Left forelimb (tissue), 1 donor: Measurements from ENCODE around the gene AIFM2.
"Not testable (repeated sequence)": the region's sequence is repeated elsewhere in the genome, so short reads cannot be mapped to it uniquely, and the experiment has no call there.

Experiments used
- DNase-seq: peaks from one replicate; pipeline ENCODE4 v3.0.0-alpha.2; 2018; ENCODE audit warnings: low spot score

AIFM2 gene

DNA sequence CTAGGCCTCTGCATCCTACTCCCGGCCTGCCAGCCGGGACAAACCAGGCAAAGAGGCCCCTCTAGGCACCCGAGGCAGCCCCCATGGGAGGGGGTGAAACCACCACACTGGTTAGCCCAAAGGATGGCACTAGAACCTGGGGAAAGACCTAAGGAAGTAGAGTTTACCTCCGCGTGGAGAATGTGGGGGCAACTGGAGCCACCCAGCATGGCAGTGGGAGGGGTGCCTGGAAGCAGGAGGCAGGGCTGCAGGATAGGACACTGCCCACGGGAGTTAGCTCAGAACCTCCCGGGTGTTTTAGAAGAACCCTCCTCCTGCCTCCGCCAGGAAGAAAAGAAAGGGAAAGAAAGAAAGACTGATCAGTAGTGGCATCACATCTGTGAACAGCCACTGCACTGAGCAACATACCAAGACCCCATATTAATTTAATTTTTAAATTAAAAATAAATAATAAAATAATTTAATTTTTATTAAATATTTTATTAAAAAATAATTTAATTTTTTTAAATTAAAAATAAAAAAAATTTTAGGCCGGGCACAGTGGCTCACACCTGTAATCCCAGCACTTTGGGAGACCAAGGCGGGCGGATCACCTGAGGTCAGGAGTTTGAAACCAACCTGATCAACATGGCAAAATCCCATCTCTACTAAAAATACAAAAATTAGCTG lies 11.2 kb downstream of the AIFM2 start:
- no peak for DNase-seq

DNA sequence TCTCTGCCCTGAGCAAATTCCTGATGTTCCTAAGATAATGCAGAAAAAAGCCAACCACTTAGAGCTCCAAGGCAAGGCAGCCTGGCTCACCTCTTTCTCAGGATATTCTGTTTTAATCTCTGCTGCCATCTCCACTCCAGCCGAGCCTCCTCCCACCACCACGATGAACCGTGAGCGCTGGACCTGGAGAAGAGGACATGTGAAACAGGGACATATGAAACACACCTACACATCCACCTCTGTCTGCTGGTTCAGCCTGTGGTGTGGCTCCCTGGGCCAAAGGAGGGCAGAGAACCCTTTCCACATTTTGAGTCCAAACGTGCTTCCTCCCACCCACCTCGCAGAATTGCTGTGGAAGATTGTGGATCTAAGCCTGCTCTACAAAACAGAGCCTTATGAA lies 12.2 kb downstream of the AIFM2 start:
- no peak for DNase-seq

DNA sequence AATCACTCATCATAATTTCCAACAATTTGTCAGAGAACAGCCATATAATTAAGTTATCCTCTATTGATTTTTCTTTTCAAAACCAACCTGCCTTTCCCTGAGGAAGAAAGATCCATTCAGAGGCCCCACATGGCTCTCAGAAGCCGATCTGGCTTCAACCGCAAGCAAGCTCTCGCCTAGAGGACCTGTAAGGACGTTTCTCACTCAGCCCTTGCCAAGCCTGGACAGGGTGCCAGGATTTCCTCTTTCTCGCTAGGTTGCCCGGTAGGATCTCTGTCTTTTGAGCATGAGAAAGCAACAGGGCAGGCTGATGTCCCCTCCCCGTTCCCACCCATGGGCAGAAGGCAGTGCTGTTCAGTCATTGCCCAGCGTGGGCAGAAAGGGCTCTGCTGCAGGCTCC lies 13.0 kb downstream of the AIFM2 start:
- no peak for DNase-seq

DNA sequence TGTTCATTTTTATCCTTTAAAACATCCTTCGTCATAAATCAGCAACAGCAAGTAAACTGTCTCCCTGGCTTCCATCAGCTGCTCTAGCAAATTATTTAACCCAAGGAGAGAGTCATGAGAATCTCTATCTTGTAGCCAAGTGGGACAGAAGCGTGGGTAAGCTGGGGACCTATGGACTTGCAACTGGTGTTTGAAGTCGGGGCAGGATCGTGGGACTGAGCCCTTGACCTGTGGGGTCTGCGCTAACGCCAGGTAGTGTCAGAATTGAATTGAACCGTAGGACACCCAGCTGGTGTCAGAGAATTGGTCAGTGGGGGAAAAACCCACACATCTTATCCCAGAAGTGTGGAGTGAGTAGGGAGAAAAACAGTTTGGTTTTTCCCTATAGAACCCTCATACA lies 13.4 kb downstream of the AIFM2 start:
- no peak for DNase-seq

DNA sequence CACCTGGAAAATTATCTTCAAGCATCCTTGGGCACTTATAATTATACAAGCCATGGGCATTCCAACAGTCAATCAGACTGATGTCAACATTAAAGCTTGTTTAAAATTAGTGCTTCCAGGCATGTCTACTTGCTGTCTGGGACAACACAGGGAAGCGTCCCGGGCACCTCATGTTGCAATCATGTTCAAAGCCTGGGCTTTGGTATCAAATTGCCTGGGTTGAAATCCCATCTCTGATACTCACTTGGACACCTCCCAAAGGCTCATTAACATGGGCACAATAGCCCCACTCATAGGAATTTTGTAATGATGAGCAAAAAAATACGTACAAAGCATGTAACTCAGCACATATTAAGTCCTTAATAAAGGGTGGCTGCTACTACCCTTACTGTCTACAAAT lies 14.4 kb downstream of the AIFM2 start:
- DNase-seq, result no peak

DNA sequence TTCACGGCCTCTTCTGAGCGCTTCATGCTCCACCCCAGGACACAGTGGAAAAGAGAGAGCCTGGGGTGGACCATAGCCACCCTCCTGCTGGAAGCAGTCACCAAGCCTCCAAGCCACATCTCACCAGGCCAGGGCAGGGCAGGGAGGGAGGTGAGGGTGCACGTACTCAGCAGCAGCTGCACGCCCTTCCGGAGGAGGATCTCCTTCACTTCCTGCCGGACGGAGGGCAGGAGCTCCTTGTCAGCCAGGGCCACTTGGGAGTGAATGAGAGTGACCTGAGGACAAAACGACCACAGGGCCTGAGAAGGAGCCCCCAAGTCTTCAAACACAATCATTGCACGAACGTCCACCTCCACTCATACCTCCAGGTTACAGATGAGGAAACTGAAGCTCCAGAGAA lies 15.0 kb downstream of the AIFM2 start:
- DNase-seq, result no peak

DNA sequence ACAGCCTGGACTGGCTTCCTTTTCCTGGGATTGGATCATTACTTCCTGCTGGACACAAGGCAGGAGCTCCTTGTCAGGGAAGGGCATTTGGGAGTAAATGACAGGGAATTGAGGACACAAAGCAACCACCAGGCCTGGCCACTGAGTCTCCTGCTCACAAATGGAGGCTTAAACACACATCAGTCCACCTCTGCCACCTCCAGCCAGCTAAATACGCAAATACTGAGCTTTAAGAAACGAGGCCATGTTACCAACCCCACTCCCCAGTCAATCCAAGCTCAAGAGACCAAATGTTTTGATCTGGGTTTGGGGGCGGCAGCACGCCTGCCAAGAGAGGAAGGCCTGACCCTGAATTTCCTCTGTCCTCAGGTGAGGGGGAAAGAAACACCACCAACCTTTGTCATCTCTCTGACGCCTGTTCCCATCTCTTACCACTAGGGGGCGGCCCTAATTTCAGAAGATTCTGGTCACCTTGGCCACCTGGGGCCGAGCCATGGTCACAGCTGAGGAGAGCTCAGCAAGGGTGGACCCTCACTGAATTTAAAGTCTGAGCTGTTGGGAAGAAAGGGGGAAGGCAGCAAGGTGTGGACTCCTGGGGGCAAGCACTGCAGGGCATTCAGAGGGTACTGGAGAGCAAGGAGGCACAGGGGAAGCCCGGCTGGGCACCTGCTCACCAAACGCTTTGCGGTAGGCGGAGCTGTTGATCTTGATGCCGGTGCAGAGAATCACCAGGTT lies 16.5 kb downstream of the AIFM2 start:
- DNase-seq, result no peak

DNA sequence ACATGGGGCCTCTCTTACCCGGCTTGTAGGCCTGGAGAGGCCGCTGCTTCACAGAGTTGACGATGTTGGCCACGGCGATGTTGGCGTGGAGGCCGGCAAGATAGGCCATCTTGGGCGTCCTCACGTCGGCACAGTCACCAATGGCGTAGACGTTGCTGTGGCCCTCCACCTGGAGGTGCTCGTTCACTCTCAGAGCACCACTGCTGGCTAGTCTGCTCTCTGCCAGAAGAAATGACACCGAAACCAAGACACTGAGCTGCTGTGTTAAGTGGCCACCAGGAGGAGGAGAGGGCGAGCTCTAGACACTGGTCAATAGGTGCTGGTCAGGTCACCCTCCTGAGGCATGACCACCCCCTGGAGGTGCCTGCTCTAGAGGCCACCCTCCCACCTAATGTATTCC lies 17.7 kb downstream of the AIFM2 start:
- DNase-seq, result no peak

DNA sequence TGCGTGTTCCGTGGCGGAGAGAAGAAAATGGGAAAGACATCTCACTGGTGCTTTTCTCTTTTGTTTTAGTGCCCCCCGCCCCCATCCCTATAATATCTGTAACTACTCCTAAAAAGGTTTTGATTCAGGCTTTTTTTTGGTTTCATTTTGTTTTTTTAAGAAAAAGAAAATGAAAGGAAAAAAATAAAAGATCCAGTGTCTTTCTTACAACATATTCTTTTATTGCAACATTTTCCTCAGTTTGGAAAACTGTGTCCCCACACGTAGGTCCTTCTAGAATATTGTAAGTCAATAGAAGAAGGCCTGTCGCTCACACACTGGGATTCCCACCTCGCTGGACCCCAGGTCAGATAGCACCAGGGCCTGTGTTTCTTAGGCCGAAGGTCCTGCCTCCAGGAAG lies 20.6 kb downstream of the AIFM2 start:
- no peak for DNase-seq

DNA sequence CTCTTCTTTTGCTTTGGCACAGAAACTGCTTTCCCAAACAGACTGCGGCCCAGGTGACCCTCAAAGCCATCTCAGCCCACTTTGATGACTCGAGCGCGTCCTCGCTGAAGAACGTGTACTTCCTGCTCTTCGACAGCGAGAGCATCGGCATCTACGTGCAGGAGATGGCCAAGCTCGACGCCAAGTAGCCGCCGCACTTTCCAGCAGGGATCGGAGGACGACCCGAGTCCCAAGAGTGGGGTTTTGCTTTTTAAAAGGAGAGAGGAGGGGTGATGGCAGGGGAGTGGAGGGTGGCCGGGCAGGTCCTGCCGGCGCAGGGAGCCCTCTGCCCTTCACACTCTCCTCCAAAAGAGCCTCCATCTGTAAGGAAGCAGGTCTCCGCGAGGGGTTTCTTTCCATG lies 21.1 kb downstream of the AIFM2 start:
- DNase-seq, result no peak

DNA sequence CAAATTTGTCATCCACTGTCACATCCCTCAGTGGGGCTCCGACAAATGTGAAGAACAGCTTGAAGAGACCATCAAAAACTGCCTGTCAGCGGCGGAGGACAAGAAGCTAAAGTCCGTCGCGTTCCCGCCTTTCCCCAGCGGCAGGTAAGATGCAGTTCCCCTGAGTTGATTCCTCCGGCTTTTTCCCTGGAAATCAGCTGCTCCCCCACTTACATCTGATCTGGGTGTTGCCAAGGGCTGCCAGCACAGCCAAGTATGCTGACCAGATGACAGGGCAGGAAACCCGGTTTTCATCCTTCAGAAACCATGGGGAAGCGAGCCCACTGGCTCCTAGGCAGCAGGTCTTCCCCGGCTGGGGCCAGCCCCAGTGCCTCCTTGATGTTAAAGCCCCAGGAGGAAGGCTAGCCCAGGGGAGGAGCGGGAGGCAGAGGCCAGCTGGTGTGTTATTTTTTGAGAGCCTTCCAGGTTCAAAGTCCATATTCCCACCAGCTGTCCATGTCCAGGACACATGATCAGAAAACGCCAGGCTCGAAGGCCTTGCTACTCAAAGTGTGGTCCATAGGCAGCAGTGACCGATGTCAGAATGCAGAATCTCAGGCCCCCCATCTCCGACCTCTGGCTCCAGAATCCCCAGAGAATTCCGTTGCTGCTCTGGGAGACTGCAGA lies 23.4 kb downstream of the AIFM2 start:
- no peak for DNase-seq

DNA sequence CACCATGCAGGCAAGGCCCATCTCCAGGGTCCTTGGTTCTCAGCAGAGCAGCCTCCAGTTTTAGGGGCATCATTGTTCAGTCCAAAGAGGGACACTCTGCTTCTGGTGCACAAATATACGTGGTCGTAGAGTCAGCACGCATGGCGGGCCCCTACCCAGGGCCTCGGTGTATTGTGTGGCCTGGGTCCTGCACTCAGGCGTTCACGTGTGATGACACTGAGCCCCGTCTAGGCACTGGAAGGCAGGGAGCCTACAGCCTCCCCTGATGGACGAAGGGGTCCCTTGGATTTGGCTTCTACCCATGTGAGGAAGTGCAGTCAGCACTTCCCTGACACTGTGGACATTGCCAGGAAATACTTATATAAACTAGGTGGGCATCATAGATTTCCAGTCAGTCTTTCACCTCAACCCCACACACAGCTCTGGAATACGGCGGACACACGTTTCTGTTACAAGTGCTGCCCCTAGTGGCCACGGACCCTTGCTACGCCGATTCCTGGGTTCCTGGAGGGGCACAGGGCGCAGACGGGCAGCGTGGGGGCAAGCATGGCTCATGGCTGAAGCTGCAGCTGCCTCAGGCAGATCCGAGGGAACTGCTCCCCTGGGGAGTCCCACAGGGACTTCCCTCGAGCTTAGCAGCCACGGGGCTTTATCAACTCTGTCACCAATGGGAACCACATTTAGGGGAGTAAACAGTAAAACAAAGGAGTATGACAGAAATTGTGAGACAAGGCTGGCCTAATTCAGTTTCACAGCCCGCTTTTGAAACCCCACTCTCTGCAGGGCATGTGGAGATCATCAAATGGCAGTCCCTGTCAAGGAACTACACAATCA lies 25.4 kb downstream of the AIFM2 start:
- no peak for DNase-seq

DNA sequence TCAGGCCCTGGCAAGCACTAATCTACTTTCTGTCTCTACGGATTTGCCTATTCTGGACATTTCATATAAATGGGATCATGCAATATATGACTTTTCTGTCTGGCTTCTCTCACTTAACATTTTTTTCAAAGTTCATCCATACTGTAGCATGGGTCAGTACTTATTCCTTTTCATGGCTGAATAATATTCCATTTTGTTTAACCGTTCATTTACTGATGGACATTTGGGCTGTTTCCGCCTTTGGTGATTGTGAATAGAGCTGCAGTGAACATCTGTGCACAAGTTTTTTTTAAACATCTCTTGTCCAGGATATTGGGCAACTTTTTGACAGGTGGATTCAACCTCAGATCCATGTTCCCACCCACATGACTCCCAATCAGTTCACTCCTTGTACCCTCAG lies 31.0 kb downstream of the AIFM2 start:
- no peak for DNase-seq

DNA sequence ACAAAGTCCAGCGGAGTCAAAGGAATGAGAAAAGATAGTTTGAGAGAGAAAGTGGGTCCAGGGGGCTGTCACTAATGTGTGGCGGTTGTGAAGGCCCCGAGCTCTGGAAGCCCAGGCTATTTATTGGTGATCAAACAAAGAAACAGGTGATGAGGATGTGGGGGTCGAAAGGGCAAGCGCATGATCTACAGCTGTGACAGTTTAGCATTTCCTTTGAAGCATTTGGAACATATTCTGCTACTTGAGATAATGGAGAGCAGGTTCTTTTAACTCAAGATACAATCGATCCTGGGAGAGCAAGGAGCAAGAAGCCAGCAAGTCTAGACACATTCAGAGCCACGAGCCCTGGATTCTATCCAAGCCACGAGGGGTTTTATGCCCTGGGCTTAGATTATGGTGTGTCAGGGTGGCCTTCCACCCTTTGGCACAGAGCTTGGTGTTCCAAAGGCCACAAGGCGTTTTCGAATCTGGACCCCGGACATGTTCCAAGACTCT lies 31.5 kb downstream of the AIFM2 start:
- not testable (repeated sequence) for DNase-seq

DNA sequence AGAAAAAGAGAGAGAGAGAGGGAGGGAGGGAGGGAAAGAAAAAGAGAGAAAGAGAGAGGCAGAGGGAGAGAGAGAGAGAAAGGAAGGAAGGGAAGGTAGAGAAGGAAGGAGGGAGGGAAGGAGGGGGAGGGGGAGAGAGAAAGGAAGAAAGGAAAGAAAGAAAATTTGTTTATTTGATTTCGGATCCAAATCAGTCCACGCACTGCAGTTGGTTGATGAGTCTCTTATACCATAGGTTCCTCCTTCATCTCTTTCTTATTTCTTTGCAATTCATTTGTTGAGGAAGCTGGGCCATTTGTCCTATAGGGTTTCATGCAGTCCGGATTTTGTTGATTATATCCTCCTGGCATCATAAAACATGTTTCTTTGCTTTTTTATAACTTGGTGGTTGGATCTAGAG lies 34.4 kb downstream of the AIFM2 start:
- no peak for DNase-seq

DNA sequence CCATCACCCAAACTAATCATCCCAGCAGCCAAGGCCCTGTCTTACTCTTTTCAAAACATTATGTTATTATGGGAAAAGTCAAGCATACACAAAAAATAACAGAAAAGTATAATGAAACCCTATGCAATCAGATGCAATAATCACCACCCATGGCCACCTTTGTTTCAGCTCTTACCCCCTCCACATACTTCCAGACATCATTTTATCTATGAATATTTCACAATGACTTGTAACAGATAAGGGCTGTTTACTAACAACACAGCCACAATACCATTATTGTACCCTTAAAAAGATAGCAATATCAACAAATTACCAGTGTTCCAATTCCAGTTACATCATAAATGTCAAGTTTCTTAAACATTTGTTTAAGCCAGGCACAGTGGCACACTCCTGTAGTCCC lies 35.2 kb downstream of the AIFM2 start:
- no peak for DNase-seq

DNA sequence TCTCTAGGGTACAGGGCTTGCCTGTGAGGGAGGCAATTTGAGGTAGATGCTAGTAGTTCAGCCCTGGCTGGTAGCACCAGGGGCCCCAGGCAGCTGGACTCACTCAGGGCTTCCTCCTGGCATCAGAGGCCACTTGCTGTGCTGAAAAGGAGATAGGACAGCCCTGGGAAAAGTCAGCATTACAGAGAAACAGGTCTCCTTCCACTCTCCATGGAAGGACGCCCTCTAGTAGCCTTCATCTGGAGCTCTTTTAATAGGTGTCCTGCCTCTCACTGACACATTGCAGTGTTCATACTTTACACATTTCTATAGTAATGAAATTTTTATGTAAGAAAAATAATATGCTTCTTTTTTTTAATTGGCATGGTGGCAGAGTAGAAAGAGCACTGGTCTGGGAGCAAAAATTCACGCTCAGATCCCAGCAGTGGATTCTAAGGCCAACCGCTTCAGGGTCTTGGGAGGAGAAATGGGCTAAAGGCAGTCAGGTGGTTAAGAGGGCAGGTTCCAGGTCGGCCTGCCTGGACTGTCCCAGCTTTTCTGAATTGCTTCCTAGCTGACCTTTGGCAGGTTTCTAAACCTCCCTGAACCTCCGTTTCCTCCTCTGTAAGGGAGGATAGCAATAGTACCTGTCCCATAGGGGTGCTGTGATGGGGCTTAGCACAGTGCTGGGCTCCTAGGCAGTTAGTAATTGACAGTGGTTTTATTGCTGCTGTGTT lies 35.8 kb downstream of the AIFM2 start:
- DNase-seq, result no peak

DNA sequence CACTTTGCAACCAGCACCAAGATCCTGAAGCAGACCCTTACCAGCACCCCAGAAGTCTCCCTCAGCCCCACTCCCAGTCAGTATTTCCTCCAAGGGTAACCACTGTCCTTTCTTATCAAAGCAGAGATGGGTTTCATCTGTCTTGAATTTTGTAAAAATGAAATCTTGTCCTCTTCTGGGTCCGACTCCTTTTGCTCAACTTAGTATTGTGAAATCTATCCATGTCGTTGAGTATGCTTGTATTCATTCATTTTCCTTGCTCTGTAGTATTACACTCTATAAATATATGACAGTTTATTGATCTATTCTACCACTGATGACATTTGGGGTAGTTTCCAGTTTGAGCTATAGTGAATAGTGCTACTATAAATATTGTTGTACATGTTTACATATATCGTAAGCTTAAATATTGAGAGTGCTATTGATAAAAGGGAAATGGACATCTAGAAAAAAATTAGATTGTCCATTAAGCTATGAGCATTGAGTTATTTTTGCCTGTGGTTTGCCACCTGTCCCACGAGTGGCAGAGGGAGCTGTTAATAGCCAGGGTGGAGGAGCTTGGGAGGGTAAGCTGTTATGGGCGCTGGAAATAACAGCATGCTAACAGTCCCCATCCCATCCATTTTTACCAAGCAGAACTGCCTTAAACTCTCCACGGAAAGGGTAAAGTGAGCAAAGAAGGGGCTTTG lies 36.5 kb downstream of the AIFM2 start:
- DNase-seq, result no peak

DNA sequence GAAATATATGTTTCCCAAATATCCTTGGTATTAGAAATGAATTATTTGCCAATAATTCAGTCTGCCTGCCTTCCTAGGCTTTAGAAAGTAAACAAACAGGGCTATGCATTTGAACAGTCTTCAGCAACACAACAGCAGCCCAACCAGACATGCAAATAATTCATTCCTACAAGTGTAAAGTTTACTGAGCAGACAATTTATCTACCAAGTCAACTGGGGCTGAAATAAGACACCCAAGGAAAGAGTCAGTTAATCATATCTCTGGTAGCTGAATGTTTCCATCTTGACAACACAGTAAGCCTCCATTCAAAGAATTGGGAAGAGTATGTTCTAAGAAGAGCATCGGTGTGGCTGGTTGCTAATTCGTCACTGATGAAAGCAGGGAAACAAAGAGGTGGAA lies 38.4 kb downstream of the AIFM2 start:
- DNase-seq, result no peak

DNA sequence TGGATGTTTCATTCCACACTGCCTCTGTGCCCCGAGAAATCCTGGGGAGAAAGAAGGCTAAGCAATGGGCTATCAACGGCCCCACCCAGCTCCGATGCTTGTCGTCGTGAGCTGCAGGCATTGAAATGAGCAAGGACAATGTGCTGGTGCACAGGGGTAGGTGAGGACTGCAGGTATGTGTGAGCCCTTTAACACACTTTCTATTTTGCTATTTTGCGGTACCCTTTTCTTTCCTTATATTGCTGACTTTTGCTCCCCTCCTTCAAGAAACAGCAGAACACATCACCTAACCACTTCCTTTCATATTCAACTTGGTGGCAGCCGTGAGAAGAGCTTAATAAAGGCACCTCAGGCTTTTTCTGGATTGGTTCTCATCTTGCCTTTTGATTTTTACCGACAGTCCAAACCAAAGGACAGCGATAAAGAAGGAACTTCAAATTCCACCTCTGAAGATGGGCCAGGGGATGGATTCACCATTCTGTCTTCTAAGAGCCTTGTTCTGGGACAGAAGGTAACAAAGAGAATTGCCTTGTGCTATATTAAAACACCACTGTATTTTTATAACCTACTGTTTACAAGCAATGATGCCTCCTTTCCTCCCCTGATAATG lies 39.2 kb downstream of the AIFM2 start:
- DNase-seq, result no peak

DNA sequence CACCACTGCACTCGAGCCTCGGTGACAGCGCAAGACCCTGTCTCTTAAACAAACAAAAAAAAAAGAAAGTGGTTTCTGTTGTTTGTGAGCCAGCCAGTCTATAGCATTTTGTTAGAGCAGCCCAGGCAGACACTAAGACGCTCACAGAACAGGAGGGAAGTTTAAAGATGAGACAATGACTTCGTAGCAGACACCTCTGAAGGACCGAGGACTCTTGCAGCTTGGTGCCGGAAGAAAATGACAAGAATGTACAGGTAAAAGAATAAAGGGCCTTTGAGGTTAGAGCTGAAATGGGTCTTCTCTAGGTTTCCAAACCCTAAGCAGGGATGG lies 40.3 kb downstream of the AIFM2 start:
- DNase-seq, result no peak
